ENCODE results near the gene NPBWR2. TPM values are rescaled to one million over a fixed set of nuclear protein-coding genes. Genes with fewer than 3 reads are reported as not detected.

Gene NPBWR2
- total and polyA plus RNA-seq, 9 of the 15 experiments (the other 6 are each of a cell fraction or from before 2014, with no cell fraction given) = not detected

- ChIA-PET POLR2A (interaction anchor here (0.5 to 1.4 kb wide), 5 partner anchors 11 to 559 kb away, joined by 3 read pairs; no protein-coding TSS in a partner anchor), CTCF (ENCODE audit: low intra/inter-chr PET ratio) (interaction anchor here (2.4 kb wide), 1 partner anchor 36 kb away, joined by 14 read pairs; no protein-coding TSS in a partner anchor)
- Histone ChIP-seq H3K4me1 (replicated peaks in 1 of 2; ENCODE audit: control insufficient read depth in 2 of 2, insufficient read depth in 2 of 2, low read length in 2 of 2) (peaks cover 4 to 62% of the 10 kb centered on the region in 2 experiments; a peak in 4 of 5 replicates), H3K36me3 (ENCODE audit: control insufficient read depth, insufficient read depth, low read length) (no peaks in the 10 kb centered on the region), H3K4me2 (ENCODE audit: insufficient read depth, low read length) (peak within 1 kb of the TSS; percentile 71), H3K9me3 (replicated peaks; ENCODE audit: control insufficient read depth, insufficient read depth, low read depth, low read length) (peaks cover 2% of the 10 kb centered on the region; the same call in 1 of the 2 replicates), H3K9ac (ENCODE audit: insufficient read depth in 1 of 2, low read depth in 2 of 2, low read length in 2 of 2) (peak within 1 kb of the TSS in 1 of 2 experiments; percentile 90; a peak in 3 of 4 replicates), H3K79me2 (ENCODE audit: control insufficient read depth, insufficient read depth, low read length) (peaks cover 1% of the 10 kb centered on the region; the same call in 2 of the 3 replicates), H4K20me1 (replicated peaks; ENCODE audit: control insufficient read depth, insufficient read depth, low read length) (no peaks in the 10 kb centered on the region; the same call in 1 of the 2 replicates), H2AFZ (ENCODE audit: low read depth, low read length) (peak within 1 kb of the TSS; percentile 84), H3K27ac (ENCODE audit: extremely low read depth, low read depth, low read length) (no peak within 1 kb of the TSS), H3K27me3 (ENCODE audit: control insufficient read depth in 2 of 2, insufficient read depth in 2 of 2, low read length in 2 of 2) (peaks cover 6 to 37% of the 10 kb centered on the region in 2 experiments; a peak in 4 of 5 replicates), H3K4me3 (peak within 1 kb of the TSS; percentile 44), H3K9me1 (ENCODE audit: control insufficient read depth, insufficient read depth, low read length) (no peaks in the 10 kb centered on the region)
- in situ Hi-C loops (cut with MboI) = no loop called here
- intact Hi-C loops (cut with micrococcal nuclease) = loop anchor here (1.0 kb wide), 1 partner anchor 36 kb away; no protein-coding TSS in a partner anchor
- FAIRE-seq = no peak
- no peak for DNase-seq (ENCODE audit: extremely low read depth in 1 of 4, low spot score in 3 of 4)
- WGBS (ENCODE audit: insufficient coverage, low coverage, missing lambda C conversion rate) = 13% methylated on average over 62 of the region's 86 CpGs
- no TSS peak for BruUV-seq (replicated peaks)
- ATAC-seq = no peak; the same call in 2 of the 3 replicates
- peak; percentile 10 to 13; a peak in 1 of 4 replicates for TF ChIP-seq NRF1 (conservative IDR thresholded peaks at IDR 0.05 in 1 of 2, IDR thresholded peaks at IDR 0.05 in 1 of 2)
- TF ChIP-seq CHAMP1 (IDR thresholded peaks at IDR 0.05) = no peak
- TF ChIP-seq POLR2B (IDR thresholded peaks at IDR 0.05; ENCODE audit: low read depth, partially characterized antibody) = no peak
- no peak for TF ChIP-seq ZNF589 (CRISPR knock-in tag; IDR thresholded peaks at IDR 0.05; ENCODE audit: low read depth)
- TF ChIP-seq PCBP1 (IDR thresholded peaks at IDR 0.05; ENCODE audit: low read depth, low read length, poor library complexity, severe bottlenecking) = peak; percentile 1
- no peak for TF ChIP-seq NUFIP1 (IDR thresholded peaks at IDR 0.05; ENCODE audit: partially characterized antibody)
- no peak for TF ChIP-seq MLLT1 (IDR thresholded peaks at IDR 0.05)
- TF ChIP-seq RB1 (IDR thresholded peaks at IDR 0.05; ENCODE audit: low read depth) = 0 out of 2 replicates have a peak, but pooled peaks have one; percentile 0
- peak in 1 of 3 experiments; percentile 34 for TF ChIP-seq YY1 (IDR thresholded peaks at IDR 0.05; ENCODE audit: borderline replicate concordance in 1 of 3, control insufficient read depth in 1 of 3, extremely low read depth in 1 of 3, insufficient read depth in 3 of 3, insufficient read length in 1 of 3, insufficient replicate concordance in 2 of 3, low read depth in 1 of 3, low read length in 2 of 3)
- no peak for TF ChIP-seq ZNF696 (CRISPR knock-in tag; conservative IDR thresholded peaks at IDR 0.05)
- TF ChIP-seq E2F6 (IDR thresholded peaks at IDR 0.05; ENCODE audit: borderline replicate concordance in 1 of 2, extremely low read depth in 1 of 2, insufficient read depth in 1 of 2, insufficient read length in 1 of 2, low read depth in 1 of 2, low read length in 1 of 2, poor library complexity in 1 of 2, severe bottlenecking in 1 of 2) = peak in 1 of 2 experiments; percentile 42
- TF ChIP-seq ZBTB7A (IDR thresholded peaks at IDR 0.05; ENCODE audit: borderline replicate concordance, control insufficient read depth, low read depth, low read length) = peak; percentile 59; the same call in 1 of the 2 replicates
Measured at GRCh38 chr20:64083804-64084684, 23.3 kb downstream of the NPBWR2 start, which contains the start of gene LKAAEAR1. LKAAEAR1 (minus strand) TSS chr20:64084398; CDS start chr20:64084219, 179 bp downstream.
